Activated CD8-positive, alpha-beta T cell treated with anti-CD3 and anti-CD28 coated beads for 36 hours (primary cell): ENCODE data around the gene SLC6A1. TPM values are rescaled to one million over a fixed set of nuclear protein-coding genes. Genes with fewer than 3 reads are reported as not detected.

Source experiments
- ATAC-seq: fragments of 200-7000 bp; cut with Tn5 transposase; one replicate; pipeline ENCODE4 v1.10.0; 2021; ENCODE audit warnings: mild to moderate bottlenecking, moderate library complexity
- CTCF ChIA-PET: fragments of 350-600 bp; sonication (Branson Sonifier 250); formaldehyde crosslinking; loops from one replicate; lab custom pipeline; 2021; ENCODE audit warnings: antibody characterized with exemption; lab: Charles Lee
- POLR2A ChIA-PET: fragments of 350-600 bp; sonication (Branson Sonifier 250); formaldehyde crosslinking; loops from one replicate; lab custom pipeline; 2021; ENCODE audit warnings: antibody characterized with exemption; lab: Charles Lee
- DNase-seq: peaks from one replicate; pipeline ENCODE4 v3.0.0-alpha.2; 2020
- H3K27ac Mint-ChIP-seq: one replicate; pipeline ENCODE4 v1.8.0; 2021; ENCODE audit warnings: mild to moderate bottlenecking, mixed read lengths
- H3K27me3 Mint-ChIP-seq: one replicate; pipeline ENCODE4 v1.8.0; 2021; ENCODE audit warnings: mixed read lengths
- H3K36me3 Mint-ChIP-seq: one replicate; pipeline ENCODE4 v1.8.0; 2021; ENCODE audit warnings: low read depth, mixed read lengths
- H3K4me1 Mint-ChIP-seq: one replicate; pipeline ENCODE4 v1.8.0; 2021; ENCODE audit warnings: low read depth, mixed read lengths
- H3K4me3 Mint-ChIP-seq: one replicate; pipeline ENCODE4 v1.8.0; 2021; ENCODE audit warnings: mild to moderate bottlenecking, moderate library complexity, mixed read lengths
- H3K9me3 Mint-ChIP-seq: one replicate; pipeline ENCODE4 v1.8.0; 2021; ENCODE audit warnings: mixed read lengths
- CTCF ChIP-seq: fragments of 200-600 bp; IDR thresholded peaks from one replicate; pipeline ENCODE4 v1.8.0; 2022; ENCODE audit warnings: antibody characterized with exemption, mild to moderate bottlenecking
- intact Hi-C: fragments of 100-400 bp; cut with micrococcal nuclease; formaldehyde crosslinking; loops from one replicate; pipeline ENCODE4 v1.10.0; 2022
- total RNA-seq, 2 experiments: library from RNA; stranded (reverse); gene quantifications; one replicate each; pipeline ENCODE4 v1.2.3, GENCODE V29; 2021

SLC6A1 gene
- total RNA-seq, 2 experiments from 2014 or later, result not detected

GRCh38 chr3:11019116-11019819 lies 26.7 kb downstream of the SLC6A1 start:
- no peak overlapping the region for H3K4me3 Mint-ChIP-seq
- H3K36me3 Mint-ChIP-seq, result no peaks in the 10 kb centered on the region
- ChIA-PET POLR2A (no interaction called here), CTCF (no interaction called here)
- DNase-seq (no peak), ATAC-seq (no peak)
- TF ChIP-seq CTCF, result no peak
- intact Hi-C loops, result no loop called here
- H3K27me3 Mint-ChIP-seq, result peaks cover 2% of the 10 kb centered on the region
- no peak overlapping the region for H3K27ac Mint-ChIP-seq
- H3K9me3 Mint-ChIP-seq, result no peaks in the 10 kb centered on the region
- H3K4me1 Mint-ChIP-seq, result no peaks in the 10 kb centered on the region

- CTCF ChIA-PET, result no interaction called here
- Mint-ChIP-seq H3K27me3 (no peaks in the 10 kb centered on the region), H3K27ac (no peak overlapping the region), H3K4me3 (no peak overlapping the region), H3K4me1 (no peaks in the 10 kb centered on the region), H3K9me3 (no peaks in the 10 kb centered on the region), H3K36me3 (no peaks in the 10 kb centered on the region)
- POLR2A ChIA-PET, result no interaction called here
- ATAC-seq (no peak), DNase-seq (no peak)
- intact Hi-C loops, result no loop called here
- no peak for TF ChIP-seq CTCF
Observed at GRCh38 chr3:11020764-11021163, 28.2 kb downstream of the SLC6A1 start.

GRCh38 chr3:11021611-11022011 lies 29.1 kb downstream of the SLC6A1 start:
- Mint-ChIP-seq H3K27ac (no peak overlapping the region), H3K36me3 (no peaks in the 10 kb centered on the region), H3K9me3 (no peaks in the 10 kb centered on the region), H3K27me3 (no peaks in the 10 kb centered on the region), H3K4me1 (no peaks in the 10 kb centered on the region), H3K4me3 (no peak overlapping the region)
- DNase-seq, result no peak
- ChIA-PET CTCF (no interaction called here), POLR2A (no interaction called here)
- intact Hi-C loops, result no loop called here
- no peak for TF ChIP-seq CTCF
- no peak for ATAC-seq

GRCh38 chr3:11022115-11022514 lies 29.6 kb downstream of the SLC6A1 start:
- no peaks in the 10 kb centered on the region for H3K4me1 Mint-ChIP-seq

GRCh38 chr3:11024181-11024580 lies 31.6 kb downstream of the SLC6A1 start:
- no peaks in the 10 kb centered on the region for H3K36me3 Mint-ChIP-seq
- TF ChIP-seq CTCF, result no peak
- CTCF ChIA-PET, result no interaction called here
- POLR2A ChIA-PET, result no interaction called here
- no peak overlapping the region for H3K4me3 Mint-ChIP-seq
- DNase-seq (no peak), ATAC-seq (no peak)
- H3K27me3 Mint-ChIP-seq, result peaks cover 2% of the 10 kb centered on the region
- no peak overlapping the region for H3K27ac Mint-ChIP-seq
- peaks cover 4% of the 10 kb centered on the region for H3K9me3 Mint-ChIP-seq
- no peaks in the 10 kb centered on the region for H3K4me1 Mint-ChIP-seq
- intact Hi-C loops, result no loop called here

More at GRCh38 chr3:11022115-11022514, 29.6 kb downstream of the SLC6A1 start:
- H3K27me3 Mint-ChIP-seq, result no peaks in the 10 kb centered on the region
- no peaks in the 10 kb centered on the region for H3K36me3 Mint-ChIP-seq
- DNase-seq (no peak), ATAC-seq (no peak)
- ChIA-PET CTCF (no interaction called here), POLR2A (no interaction called here)
- intact Hi-C loops, result no loop called here
- H3K4me3 Mint-ChIP-seq, result no peak overlapping the region
- peaks cover 4% of the 10 kb centered on the region for H3K9me3 Mint-ChIP-seq
- H3K27ac Mint-ChIP-seq, result no peak overlapping the region
- TF ChIP-seq CTCF, result no peak
